ENCODE results near the gene SCMH1.

SCMH1 gene

DNA sequence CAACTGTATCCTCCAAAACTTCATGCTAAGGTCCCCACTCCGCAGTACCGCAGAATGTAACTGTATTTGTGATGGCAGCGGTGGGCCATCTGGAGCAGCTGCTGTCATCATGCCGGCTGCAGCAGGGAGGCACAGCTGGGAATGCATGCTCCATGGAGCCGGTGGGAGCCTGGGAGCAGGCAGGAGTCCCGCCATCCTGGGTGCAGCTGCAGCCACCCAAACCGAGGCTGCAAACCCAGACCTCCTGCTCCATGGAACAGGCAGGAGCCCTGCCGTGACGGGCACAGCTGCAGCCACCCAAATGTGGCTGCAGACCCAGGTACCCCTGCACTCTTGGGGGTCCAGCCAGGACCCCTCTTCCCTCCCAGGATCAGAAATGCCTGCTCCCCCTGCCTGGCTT is 80.3 kb downstream of the SCMH1 start:
- no peaks in the 10 kb centered on the region for H3K27me3 ChIP-seq (ENCODE audit: control insufficient read depth, insufficient read depth, low read length)
- no peaks in the 10 kb centered on the region for H3K4me1 ChIP-seq (ENCODE audit: control insufficient read depth, insufficient read depth, low read length)
- H3K4me3 ChIP-seq (ENCODE audit: low read length): no peak overlapping the region
- H3K36me3 ChIP-seq (ENCODE audit: control insufficient read depth, insufficient read depth, low read length): no peaks in the 10 kb centered on the region
- H3K9ac ChIP-seq (ENCODE audit: low read length): no peak overlapping the region
- no peaks in the 10 kb centered on the region for H3K9me3 ChIP-seq (ENCODE audit: control insufficient read depth, low read length)

DNA sequence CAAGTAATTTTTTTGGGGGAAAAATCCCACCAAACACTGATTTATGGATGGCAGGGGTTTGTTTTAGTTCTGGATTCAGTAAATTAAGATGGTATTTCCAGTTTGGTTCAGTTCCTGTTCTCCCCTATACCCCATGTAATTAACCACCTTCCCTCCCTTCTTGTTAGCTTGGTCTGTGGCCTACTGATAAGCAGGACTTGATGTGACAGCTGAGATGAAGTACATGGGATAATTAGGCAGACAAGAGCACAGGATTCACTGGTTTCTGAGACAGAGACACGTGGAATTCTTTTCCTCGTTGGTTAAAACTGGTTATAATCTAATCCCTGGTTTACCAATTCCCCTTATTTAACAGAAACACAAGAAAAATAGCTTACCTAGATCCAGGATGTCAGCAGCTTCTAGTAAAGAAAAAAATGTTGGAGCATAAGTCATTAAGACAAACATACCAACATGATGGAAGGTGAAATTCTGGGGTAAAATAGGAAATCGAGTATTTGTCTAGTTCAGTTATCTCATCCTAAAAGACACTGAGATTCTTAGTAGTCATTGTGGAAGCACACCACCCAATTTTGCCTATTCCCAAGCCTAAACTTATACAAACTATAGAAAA is 81.5 kb downstream of the SCMH1 start:
- Histone ChIP-seq H3K9me3 (ENCODE audit: control insufficient read depth, low read length) (no peaks in the 10 kb centered on the region), H3K9ac (ENCODE audit: low read length) (no peak overlapping the region), H3K4me1 (ENCODE audit: control insufficient read depth, insufficient read depth, low read length) (no peaks in the 10 kb centered on the region), H3K27me3 (ENCODE audit: control insufficient read depth, insufficient read depth, low read length) (no peaks in the 10 kb centered on the region), H3K36me3 (ENCODE audit: control insufficient read depth, insufficient read depth, low read length) (no peaks in the 10 kb centered on the region), H3K4me3 (ENCODE audit: low read length) (no peak overlapping the region)

DNA sequence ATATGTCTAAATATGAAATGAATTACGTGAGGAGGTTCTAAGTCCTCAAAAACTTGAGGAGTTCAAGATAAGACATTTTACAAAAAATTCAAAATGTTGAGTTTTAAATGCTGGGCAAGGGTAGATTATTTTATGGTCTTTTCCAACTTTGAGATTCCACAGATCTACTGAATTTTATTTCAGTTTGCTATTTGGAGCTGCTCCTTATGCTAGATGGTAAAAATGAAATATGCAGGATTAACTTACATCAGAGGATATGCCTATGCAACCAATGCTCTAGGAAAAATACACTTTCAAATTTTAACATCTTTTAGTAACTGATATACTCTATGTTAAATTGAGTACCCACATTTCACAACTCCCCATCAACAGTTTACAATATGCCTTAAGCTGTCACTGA is 83.1 kb downstream of the SCMH1 start:
- H3K36me3 ChIP-seq (ENCODE audit: control insufficient read depth, insufficient read depth, low read length): no peaks in the 10 kb centered on the region
- no peak overlapping the region for H3K4me3 ChIP-seq (ENCODE audit: low read length)
- H3K9me3 ChIP-seq (ENCODE audit: control insufficient read depth, low read length): no peaks in the 10 kb centered on the region
- no peaks in the 10 kb centered on the region for H3K27me3 ChIP-seq (ENCODE audit: control insufficient read depth, insufficient read depth, low read length)
- no peaks in the 10 kb centered on the region for H3K4me1 ChIP-seq (ENCODE audit: control insufficient read depth, insufficient read depth, low read length)
- no peak overlapping the region for H3K9ac ChIP-seq (ENCODE audit: low read length)

DNA sequence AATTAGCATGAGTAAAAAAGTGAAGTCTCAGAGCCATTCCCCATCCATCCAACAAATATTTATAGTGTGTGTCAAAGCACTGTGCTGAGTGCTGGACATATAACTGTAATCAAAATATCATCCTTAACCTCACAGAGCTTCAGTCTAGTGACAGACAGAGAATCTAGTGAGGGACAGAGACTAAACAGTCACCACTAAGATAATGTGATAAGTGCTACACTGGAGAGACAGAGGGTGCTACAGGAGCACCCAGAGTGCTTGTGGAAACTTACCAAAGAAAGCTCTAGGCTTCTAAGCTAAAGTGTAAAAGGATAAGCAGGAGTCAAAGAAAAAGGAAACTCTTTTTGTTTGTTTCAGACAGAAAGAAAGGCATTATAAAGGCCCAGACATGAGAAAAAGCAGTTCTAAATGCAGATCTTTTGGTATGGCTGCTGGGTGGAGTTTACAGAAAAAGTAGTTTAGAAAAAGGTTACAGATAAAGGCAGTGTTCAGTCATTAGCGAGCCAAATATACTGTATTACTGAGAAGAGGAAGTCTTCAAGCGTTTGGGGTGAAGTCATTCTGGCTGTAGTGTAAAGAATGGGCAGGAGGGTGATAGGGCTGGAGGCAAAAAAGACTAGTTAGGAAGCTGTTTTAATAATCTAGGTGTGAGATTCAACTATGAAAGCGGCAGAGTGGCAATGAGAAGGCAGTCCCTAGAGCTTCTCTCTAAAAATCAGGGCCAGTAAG is 83.8 kb downstream of the SCMH1 start:
- no peaks in the 10 kb centered on the region for H3K27me3 ChIP-seq (ENCODE audit: control insufficient read depth, insufficient read depth, low read length)
- H3K9ac ChIP-seq (ENCODE audit: low read length): no peak overlapping the region
- no peak overlapping the region for H3K4me3 ChIP-seq (ENCODE audit: low read length)
- H3K9me3 ChIP-seq (ENCODE audit: control insufficient read depth, low read length): no peaks in the 10 kb centered on the region
- H3K4me1 ChIP-seq (ENCODE audit: control insufficient read depth, insufficient read depth, low read length): no peaks in the 10 kb centered on the region
- no peaks in the 10 kb centered on the region for H3K36me3 ChIP-seq (ENCODE audit: control insufficient read depth, insufficient read depth, low read length)

DNA sequence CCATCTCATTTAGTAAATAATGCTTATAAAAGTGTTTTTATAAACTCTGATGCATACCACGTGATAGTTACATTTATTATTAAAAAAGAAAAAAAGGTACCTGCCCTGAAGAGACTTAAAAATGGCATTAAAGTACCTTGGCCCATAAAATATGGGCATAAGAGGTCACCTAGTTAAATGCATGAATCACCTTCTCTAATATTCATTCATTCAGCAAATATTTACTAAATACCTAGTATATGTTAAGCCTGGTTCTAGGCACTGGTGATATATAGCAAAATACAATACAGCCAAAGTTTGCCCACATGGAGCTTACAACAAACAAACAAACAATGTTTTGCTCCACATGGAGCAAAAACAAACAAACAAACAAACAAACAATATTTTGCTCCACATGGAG is 87.0 kb downstream of the SCMH1 start:
- Histone ChIP-seq H3K9me3 (ENCODE audit: control insufficient read depth, low read length) (no peaks in the 10 kb centered on the region), H3K36me3 (ENCODE audit: control insufficient read depth, insufficient read depth, low read length) (peaks cover under 1% of the 10 kb centered on the region), H3K4me1 (ENCODE audit: control insufficient read depth, insufficient read depth, low read length) (no peaks in the 10 kb centered on the region), H3K4me3 (ENCODE audit: low read length) (no peak overlapping the region), H3K9ac (ENCODE audit: low read length) (no peak overlapping the region), H3K27me3 (ENCODE audit: control insufficient read depth, insufficient read depth, low read length) (no peaks in the 10 kb centered on the region)

DNA sequence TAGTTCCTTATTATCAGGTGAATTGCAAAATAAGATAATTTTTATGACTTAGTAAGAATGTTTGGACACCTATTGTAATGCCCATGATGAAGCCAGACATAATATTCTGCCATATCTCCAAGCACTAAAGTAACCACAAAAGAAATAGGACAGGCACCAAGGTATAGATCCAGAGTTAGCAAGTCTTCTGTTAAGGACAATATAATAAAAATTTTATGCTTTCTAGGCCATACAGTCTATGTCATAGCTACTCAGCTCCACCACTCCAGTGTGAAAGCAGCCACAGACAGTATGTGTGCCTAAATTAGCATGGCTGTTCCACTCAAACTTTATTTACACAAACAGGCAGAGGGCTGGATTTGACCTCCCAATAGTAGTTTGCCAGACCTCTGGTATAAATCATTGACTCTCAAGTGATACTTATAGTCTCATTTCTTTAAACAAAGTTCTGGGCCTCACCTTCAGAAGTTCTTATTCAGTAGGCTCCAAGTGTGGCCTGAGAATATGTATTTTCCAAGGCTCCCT is 88.3 kb downstream of the SCMH1 start:
- H3K27me3 ChIP-seq (ENCODE audit: control insufficient read depth, insufficient read depth, low read length): no peaks in the 10 kb centered on the region
- no peaks in the 10 kb centered on the region for H3K9me3 ChIP-seq (ENCODE audit: control insufficient read depth, low read length)

DNA sequence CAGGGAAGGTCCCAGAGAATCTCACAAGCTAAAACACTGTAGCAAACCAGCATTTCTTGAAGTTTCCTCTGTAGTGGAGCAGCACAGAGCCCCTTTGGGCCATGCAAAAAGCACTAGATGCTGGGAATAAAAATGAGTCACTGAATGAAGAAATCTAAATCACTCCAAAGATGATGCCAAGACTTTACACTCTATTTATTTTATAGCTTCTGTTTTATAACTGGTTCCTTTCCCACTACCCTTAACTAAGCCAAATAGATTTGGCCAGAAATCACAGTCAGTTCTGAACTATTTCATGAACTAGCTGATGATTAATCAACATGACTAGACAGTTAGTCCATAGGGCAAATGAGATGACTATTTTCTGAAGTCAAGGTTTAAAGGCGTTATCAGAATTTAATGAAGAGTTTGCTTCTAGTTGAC is 89.5 kb downstream of the SCMH1 start:
- Histone ChIP-seq H3K27me3 (ENCODE audit: control insufficient read depth, insufficient read depth, low read length) (no peaks in the 10 kb centered on the region), H3K9me3 (ENCODE audit: control insufficient read depth, low read length) (no peaks in the 10 kb centered on the region), H3K4me1 (ENCODE audit: control insufficient read depth, insufficient read depth, low read length) (no peaks in the 10 kb centered on the region), H3K36me3 (ENCODE audit: control insufficient read depth, insufficient read depth, low read length) (peaks cover 4% of the 10 kb centered on the region), H3K4me3 (ENCODE audit: low read length) (no peak overlapping the region), H3K9ac (ENCODE audit: low read length) (no peak overlapping the region)

More for the DNA sequence above, 88.3 kb downstream of the SCMH1 start:
- Histone ChIP-seq H3K36me3 (ENCODE audit: control insufficient read depth, insufficient read depth, low read length) (peaks cover 4% of the 10 kb centered on the region), H3K4me3 (ENCODE audit: low read length) (no peak overlapping the region), H3K4me1 (ENCODE audit: control insufficient read depth, insufficient read depth, low read length) (no peaks in the 10 kb centered on the region), H3K9ac (ENCODE audit: low read length) (no peak overlapping the region)

DNA sequence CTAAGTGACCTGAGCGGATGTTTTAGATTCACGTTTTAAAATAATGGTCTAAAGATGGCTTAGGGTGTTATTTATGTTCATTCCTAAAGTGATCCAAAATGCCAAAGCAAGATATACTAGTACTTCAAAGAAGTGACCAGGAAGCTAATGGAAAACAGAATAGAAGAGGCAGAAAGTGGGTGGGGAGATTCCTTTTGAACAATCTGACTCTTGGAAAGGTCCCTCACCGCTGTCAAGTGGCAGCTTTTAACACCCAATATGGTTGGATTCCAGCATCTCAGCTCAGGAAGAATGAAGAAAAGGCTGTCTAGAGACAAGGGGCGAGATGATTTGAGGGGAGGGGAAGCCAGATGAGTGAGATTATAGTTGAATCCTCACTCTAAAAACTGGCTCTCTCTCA is 90.3 kb downstream of the SCMH1 start:
- Histone ChIP-seq H3K4me3 (ENCODE audit: low read length) (no peak overlapping the region), H3K9me3 (ENCODE audit: control insufficient read depth, low read length) (no peaks in the 10 kb centered on the region), H3K36me3 (ENCODE audit: control insufficient read depth, insufficient read depth, low read length) (peaks cover 4% of the 10 kb centered on the region), H3K27me3 (ENCODE audit: control insufficient read depth, insufficient read depth, low read length) (no peaks in the 10 kb centered on the region), H3K4me1 (ENCODE audit: control insufficient read depth, insufficient read depth, low read length) (no peaks in the 10 kb centered on the region), H3K9ac (ENCODE audit: low read length) (no peak overlapping the region)

DNA sequence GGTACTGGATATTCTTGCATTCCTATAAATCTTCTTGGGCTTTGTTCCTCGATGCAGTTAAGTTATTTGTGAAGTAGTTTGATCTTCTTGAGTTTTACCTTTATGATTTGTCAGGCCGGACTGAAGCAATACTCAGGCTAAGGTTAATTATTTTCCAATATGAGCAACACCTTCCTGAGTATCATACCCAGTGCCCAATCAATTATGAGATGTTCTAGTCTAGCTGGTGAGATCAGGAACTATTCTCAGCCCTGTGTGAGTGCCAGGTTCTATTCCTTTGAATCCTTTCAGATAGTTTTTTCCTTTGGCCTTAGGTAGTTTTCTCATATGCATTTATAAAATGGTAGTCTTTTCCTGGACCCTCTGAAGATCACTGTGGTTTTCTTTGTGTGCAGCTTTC is 92.5 kb downstream of the SCMH1 start:
- Histone ChIP-seq H3K9ac (ENCODE audit: low read length) (no peak overlapping the region), H3K4me3 (ENCODE audit: low read length) (no peak overlapping the region), H3K4me1 (ENCODE audit: control insufficient read depth, insufficient read depth, low read length) (no peaks in the 10 kb centered on the region), H3K9me3 (ENCODE audit: control insufficient read depth, low read length) (no peaks in the 10 kb centered on the region), H3K36me3 (ENCODE audit: control insufficient read depth, insufficient read depth, low read length) (peaks cover 4% of the 10 kb centered on the region), H3K27me3 (ENCODE audit: control insufficient read depth, insufficient read depth, low read length) (no peaks in the 10 kb centered on the region)

DNA sequence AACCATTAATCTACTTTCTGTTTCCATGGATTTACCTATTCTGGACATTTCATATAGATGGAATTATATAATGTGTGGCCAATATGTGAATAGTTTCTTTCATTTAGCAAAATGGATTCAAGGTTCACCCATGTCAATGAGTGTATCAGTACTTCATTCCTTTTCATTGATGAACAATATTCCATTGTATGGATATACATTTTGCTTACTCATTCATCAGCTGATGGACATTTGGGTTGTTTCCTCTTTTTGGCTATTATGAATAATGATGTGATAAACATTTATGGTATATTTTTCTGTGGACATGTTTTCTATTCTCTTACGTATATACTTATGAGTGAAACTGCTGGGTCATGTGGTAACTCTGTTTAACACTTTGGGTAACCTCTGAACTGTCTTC is 97.8 kb downstream of the SCMH1 start:
- H3K4me1 ChIP-seq (ENCODE audit: control insufficient read depth, insufficient read depth, low read length): no peaks in the 10 kb centered on the region
- H3K36me3 ChIP-seq (ENCODE audit: control insufficient read depth, insufficient read depth, low read length): no peaks in the 10 kb centered on the region
- H3K9ac ChIP-seq (ENCODE audit: low read length): no peak overlapping the region
- no peaks in the 10 kb centered on the region for H3K27me3 ChIP-seq (ENCODE audit: control insufficient read depth, insufficient read depth, low read length)
- no peaks in the 10 kb centered on the region for H3K9me3 ChIP-seq (ENCODE audit: control insufficient read depth, low read length)
- H3K4me3 ChIP-seq (ENCODE audit: low read length): no peak overlapping the region

DNA sequence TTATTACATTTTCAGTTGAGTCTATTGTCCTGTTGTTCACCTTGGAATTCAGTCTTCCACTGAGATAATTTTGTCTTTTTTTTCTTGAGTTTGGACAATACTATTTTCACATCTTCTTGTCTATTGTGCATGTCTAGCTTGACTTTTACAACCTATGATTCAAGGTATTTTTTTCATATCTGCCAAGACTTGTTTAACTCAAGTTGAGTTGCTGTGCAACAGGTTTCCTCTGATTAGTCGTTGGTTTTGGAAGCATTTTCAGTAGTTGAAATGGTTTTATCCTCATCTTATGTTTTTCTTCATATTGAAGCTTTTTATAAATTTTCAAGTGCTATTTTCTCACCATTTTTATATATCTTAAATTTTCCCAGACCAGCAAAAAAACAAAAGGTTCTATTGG is 103.6 kb downstream of the SCMH1 start:
- H3K9me3 ChIP-seq (ENCODE audit: control insufficient read depth, low read length): no peaks in the 10 kb centered on the region
- no peak overlapping the region for H3K9ac ChIP-seq (ENCODE audit: low read length)
- no peaks in the 10 kb centered on the region for H3K36me3 ChIP-seq (ENCODE audit: control insufficient read depth, insufficient read depth, low read length)
- no peak overlapping the region for H3K4me3 ChIP-seq (ENCODE audit: low read length)
- H3K27me3 ChIP-seq (ENCODE audit: control insufficient read depth, insufficient read depth, low read length): no peaks in the 10 kb centered on the region
- H3K4me1 ChIP-seq (ENCODE audit: control insufficient read depth, insufficient read depth, low read length): no peaks in the 10 kb centered on the region

DNA sequence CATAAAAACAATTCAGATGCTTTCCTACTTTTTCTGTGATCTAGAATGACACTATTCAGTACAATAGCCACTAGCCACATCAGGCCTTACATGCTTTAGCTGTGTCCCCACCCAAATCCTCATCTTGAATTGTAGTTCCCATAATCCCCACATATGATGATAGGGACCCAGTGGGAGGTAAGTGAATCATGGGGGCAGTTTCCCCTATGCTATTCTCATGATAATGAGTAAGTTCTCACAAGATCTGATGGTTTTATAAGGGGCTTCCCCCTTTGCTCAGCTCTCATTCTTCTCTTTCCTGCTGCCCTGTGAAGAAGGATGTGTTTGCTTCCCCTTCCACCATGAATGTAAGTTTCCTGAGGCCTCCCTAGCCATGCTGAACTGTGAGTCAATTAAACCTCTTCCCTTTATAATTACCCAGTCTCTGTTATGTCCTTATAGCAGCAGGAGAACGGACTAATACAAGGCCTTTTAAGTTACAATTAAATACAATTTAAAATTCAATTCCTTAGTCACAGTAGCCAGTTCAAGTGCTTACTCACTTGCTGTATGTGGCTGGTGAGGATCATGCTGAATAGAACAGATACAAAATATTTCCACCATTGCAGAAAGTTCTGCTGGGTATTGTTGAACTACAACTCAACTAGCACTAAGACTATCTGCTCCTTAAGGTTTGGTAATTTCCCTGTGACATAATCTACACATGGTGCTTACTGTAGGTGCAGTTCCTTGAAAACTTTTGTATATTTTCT is 106.7 kb downstream of the SCMH1 start:
- Histone ChIP-seq H3K4me1 (ENCODE audit: control insufficient read depth, insufficient read depth, low read length) (no peaks in the 10 kb centered on the region), H3K27me3 (ENCODE audit: control insufficient read depth, insufficient read depth, low read length) (no peaks in the 10 kb centered on the region), H3K9ac (ENCODE audit: low read length) (no peak overlapping the region), H3K4me3 (ENCODE audit: low read length) (no peak overlapping the region), H3K9me3 (ENCODE audit: control insufficient read depth, low read length) (no peaks in the 10 kb centered on the region), H3K36me3 (ENCODE audit: control insufficient read depth, insufficient read depth, low read length) (no peaks in the 10 kb centered on the region)

Data from mucosa of stomach (tissue), 1 donor.